Mucosa of rectum (tissue), 2 donors: ENCODE results near the gene COL9A2.
"Not testable (repeated sequence)": the region's sequence is repeated elsewhere in the genome, so short reads cannot be mapped to it uniquely, and the experiment has no call there.

ENCODE experiments used
- H3K27ac ChIP-seq, 2 donors: one replicate each; pipeline ENCODE4 v1.7.0; 2013; ENCODE audit warnings: inconsistent platforms in 2 of 2, low read depth in 2 of 2, low read length in 2 of 2
- H3K27me3 ChIP-seq, 2 donors: one replicate each; pipeline ENCODE4 v1.7.0; 2013; ENCODE audit warnings: low read length in 2 of 2; ENCODE audit not compliant: control insufficient read depth in 2 of 2, insufficient read depth in 2 of 2
- H3K36me3 ChIP-seq, 2 donors: one replicate each; pipeline ENCODE4 v1.7.0; 2013; ENCODE audit warnings: low read length in 2 of 2; ENCODE audit not compliant: control insufficient read depth in 2 of 2, insufficient read depth in 2 of 2
- H3K4me1 ChIP-seq, 2 donors: one replicate each; pipeline ENCODE4 v1.7.0; 2013; ENCODE audit warnings: low read length in 2 of 2, mild to moderate bottlenecking in 1 of 2; ENCODE audit not compliant: control insufficient read depth in 2 of 2, insufficient read depth in 2 of 2
- H3K4me3 ChIP-seq, 2 donors: one replicate each; pipeline ENCODE4 v1.7.0; 2013; ENCODE audit warnings: low read length in 2 of 2
- H3K9ac ChIP-seq, 2 donors: one replicate each; pipeline ENCODE4 v1.7.0; 2013; ENCODE audit warnings: low read length in 2 of 2, low read depth in 1 of 2, mild to moderate bottlenecking in 1 of 2
- H3K9me3 ChIP-seq, 2 donors: one replicate each; pipeline ENCODE4 v1.7.0; 2013; ENCODE audit warnings: low read length in 2 of 2; ENCODE audit not compliant: control insufficient read depth in 2 of 2
- donor health status: healthy.
- donor health status: Normal muscosa, but diverticular disease.

COL9A2 gene

GRCh38 chr1:40331403-40331802 is 14.3 kb upstream of the COL9A2 start:
- not testable (repeated sequence) for H3K4me3 ChIP-seq, H3K4me1 ChIP-seq, H3K9me3 ChIP-seq

GRCh38 chr1:40318970-40319621 is 2.0 kb upstream of the COL9A2 start:
- Histone ChIP-seq H3K9ac (no peak overlapping the region), H3K36me3 (no peaks in the 10 kb centered on the region), H3K9me3 (no peaks in the 10 kb centered on the region), H3K4me3 (no peak overlapping the region), H3K27ac (no peak overlapping the region), H3K4me1 (peaks cover 8% of the 10 kb centered on the region in 2 donors), H3K27me3 (peaks cover 25 to 31% of the 10 kb centered on the region in 2 donors)

More at GRCh38 chr1:40331403-40331802, 14.3 kb upstream of the COL9A2 start:
- not testable (repeated sequence) for H3K9ac ChIP-seq, H3K27ac ChIP-seq, H3K27me3 ChIP-seq, H3K36me3 ChIP-seq

GRCh38 chr1:40318476-40318875 is 1.4 kb upstream of the COL9A2 start:
- Histone ChIP-seq H3K27me3 (peaks cover 25 to 31% of the 10 kb centered on the region in 2 donors), H3K36me3 (no peaks in the 10 kb centered on the region), H3K27ac (no peak overlapping the region)

GRCh38 chr1:40317394-40318074 is 448 bp upstream of the COL9A2 start:
- H3K36me3 ChIP-seq: no peaks in the 10 kb centered on the region
- no peaks in the 10 kb centered on the region for H3K9me3 ChIP-seq
- H3K4me3 ChIP-seq: no peak overlapping the region
- H3K9ac ChIP-seq: no peak overlapping the region
- peaks cover 10 to 11% of the 10 kb centered on the region in 2 donors for H3K4me1 ChIP-seq
- peaks cover 25 to 31% of the 10 kb centered on the region in 2 donors for H3K27me3 ChIP-seq
- no peak overlapping the region for H3K27ac ChIP-seq

More at GRCh38 chr1:40318476-40318875, 1.4 kb upstream of the COL9A2 start:
- Histone ChIP-seq H3K4me1 (peaks cover 8% of the 10 kb centered on the region in 2 donors), H3K9ac (no peak overlapping the region), H3K9me3 (no peaks in the 10 kb centered on the region), H3K4me3 (no peak overlapping the region)

GRCh38 chr1:40315795-40316594 is 1.1 kb downstream of the COL9A2 start:
- Histone ChIP-seq H3K4me1 (peaks cover 16 to 18% of the 10 kb centered on the region in 2 donors), H3K9ac (peak overlapping the region; percentile 17 to 46), H3K27ac (no peak overlapping the region), H3K9me3 (no peaks in the 10 kb centered on the region), H3K4me3 (peak overlapping the region; percentile 53 to 69), H3K27me3 (peaks cover 25 to 31% of the 10 kb centered on the region in 2 donors), H3K36me3 (no peaks in the 10 kb centered on the region)

- Histone ChIP-seq H3K4me1 (peaks cover 16 to 18% of the 10 kb centered on the region in 2 donors), H3K9ac (peak overlapping the region; percentile 6 to 46), H3K4me3 (peak overlapping the region; percentile 53 to 69), H3K9me3 (no peaks in the 10 kb centered on the region), H3K27me3 (peaks cover 25 to 31% of the 10 kb centered on the region in 2 donors), H3K27ac (no peak overlapping the region), H3K36me3 (no peaks in the 10 kb centered on the region)
Observed at GRCh38 chr1:40315239-40315794, 1.8 kb downstream of the COL9A2 start.

- H3K36me3 ChIP-seq: no peaks in the 10 kb centered on the region
- H3K4me1 ChIP-seq: peaks cover 16 to 18% of the 10 kb centered on the region in 2 donors
- H3K9me3 ChIP-seq: no peaks in the 10 kb centered on the region
- peak overlapping the region in 1 of 2 donors; percentile 6 for H3K9ac ChIP-seq
- peak overlapping the region in 1 of 2 donors; percentile 69 for H3K4me3 ChIP-seq
- no peak overlapping the region for H3K27ac ChIP-seq
- H3K27me3 ChIP-seq: peaks cover 25 to 31% of the 10 kb centered on the region in 2 donors
Observed at GRCh38 chr1:40314721-40315238, 2.3 kb downstream of the COL9A2 start.

GRCh38 chr1:40313958-40314720 is 2.9 kb downstream of the COL9A2 start:
- H3K9me3 ChIP-seq: no peaks in the 10 kb centered on the region

GRCh38 chr1:40313329-40313957 is 3.6 kb downstream of the COL9A2 start:
- Histone ChIP-seq H3K9ac (no peak overlapping the region), H3K4me1 (peaks cover 16 to 18% of the 10 kb centered on the region in 2 donors), H3K9me3 (no peaks in the 10 kb centered on the region), H3K27ac (no peak overlapping the region), H3K27me3 (peaks cover 21 to 28% of the 10 kb centered on the region in 2 donors), H3K4me3 (no peak overlapping the region), H3K36me3 (no peaks in the 10 kb centered on the region)

More at GRCh38 chr1:40313958-40314720, 2.9 kb downstream of the COL9A2 start:
- Histone ChIP-seq H3K27ac (no peak overlapping the region), H3K27me3 (peaks cover 22 to 31% of the 10 kb centered on the region in 2 donors), H3K4me3 (no peak overlapping the region), H3K4me1 (peaks cover 16 to 18% of the 10 kb centered on the region in 2 donors), H3K36me3 (no peaks in the 10 kb centered on the region), H3K9ac (no peak overlapping the region)
